D341Med (cell line): ENCODE measurements around the gene ZNF197.
"Not testable (repeated sequence)": the region's sequence is repeated elsewhere in the genome, so short reads cannot be mapped to it uniquely, and the experiment has no call there.

ENCODE experiments used
- DNase-seq: peaks from one replicate; pipeline ENCODE4 v3.0.0; 2012; ENCODE audit warnings: low spot score

ZNF197 gene

GRCh38 chr3:44665173-44665572 is 40.3 kb downstream of the ZNF197 start:
- no peak for DNase-seq

- no peak for DNase-seq
These were observed 41.5 kb downstream of the ZNF197 start for GRCh38 chr3:44666346-44666745.

- DNase-seq = no peak
These were observed 44.9 kb downstream of the ZNF197 start for GRCh38 chr3:44669760-44670159.

GRCh38 chr3:44673466-44673865 is 48.6 kb downstream of the ZNF197 start:
- DNase-seq = not testable (repeated sequence)

GRCh38 chr3:44674211-44674610 is 49.4 kb downstream of the ZNF197 start:
- DNase-seq = no peak

GRCh38 chr3:44678480-44679116 is 53.8 kb downstream of the ZNF197 start:
- DNase-seq = no peak

- DNase-seq = no peak
These were observed 56.2 kb downstream of the ZNF197 start for GRCh38 chr3:44680921-44681455.

GRCh38 chr3:44682182-44682896 is 57.5 kb downstream of the ZNF197 start:
- DNase-seq = no peak

- DNase-seq = peak; percentile 97
These were observed 60.4 kb downstream of the ZNF197 start for GRCh38 chr3:44685128-44685800.

- DNase-seq = no peak
These were observed 63.1 kb downstream of the ZNF197 start for GRCh38 chr3:44687898-44688297.
